Measurements from ENCODE around the gene PANX1. TPM values are rescaled to one million over a fixed set of nuclear protein-coding genes. Genes with fewer than 3 reads are reported as not detected.

The PANX1 gene
- total and polyA plus RNA-seq, 10 of the 15 experiments (the other 5 are each of a cell fraction or from before 2014, with no cell fraction given): 3.3 to 18.7 (median 14.4) TPM

DNA sequence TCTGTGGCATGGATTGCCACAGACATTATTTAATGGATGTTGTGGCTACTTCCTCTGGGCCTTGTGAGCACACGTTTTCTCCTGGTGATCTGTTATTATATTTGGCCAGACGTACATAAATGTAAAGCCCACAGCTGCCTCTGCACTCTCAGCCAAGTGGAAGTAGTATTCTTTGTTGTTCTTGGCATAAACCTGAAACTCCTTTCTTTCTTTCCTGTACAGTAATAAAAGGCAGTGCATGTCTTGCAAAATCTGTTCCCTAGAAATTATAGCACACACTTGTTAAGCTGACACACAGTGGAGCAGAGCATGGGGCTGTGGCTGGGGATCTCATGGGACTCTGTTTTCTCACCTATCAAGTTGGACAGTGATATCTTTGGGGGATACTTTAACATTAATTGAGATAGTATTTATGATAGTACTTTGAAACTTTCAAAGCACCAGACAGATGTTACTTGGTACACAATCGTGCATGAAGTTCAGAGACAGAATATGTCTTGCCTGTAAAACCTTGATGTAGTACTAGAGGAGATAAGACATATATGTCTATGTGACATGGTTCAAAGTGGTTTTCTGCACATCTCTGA, 20.9 kb downstream of the PANX1 start:
- POLR2A ChIA-PET: no interaction called here
- SMC1A ChIA-PET (ENCODE audit: uncharacterized antibody, unreplicated experiment): no interaction called here
- H3K36me3 ChIP-seq (ENCODE audit: control insufficient read depth in 2 of 2, insufficient read depth in 2 of 2, low read length in 1 of 2): peaks cover 5 to 7% of the 10 kb centered on the region in 2 experiments
- ATAC-seq (no peak), FAIRE-seq (no peak), DNase-seq (ENCODE audit: low read depth, low spot score) (no peak)
- CTCF ChIA-PET: no interaction called here
- no peaks in the 10 kb centered on the region for H3K9me3 ChIP-seq (replicated peaks; ENCODE audit: control insufficient read depth, insufficient read depth, low read length)
- H3K4me3 ChIP-seq: no peak overlapping the region
- 81% methylated on average over 3 of the region's 3 CpGs for WGBS (ENCODE audit: insufficient coverage, insufficient replicate concordance, low lambda C conversion rate, missing lambda C conversion rate)
- intact Hi-C loops (cut with micrococcal nuclease; ENCODE audit: unreplicated experiment): no loop called here
- H3K9ac ChIP-seq (ENCODE audit: control insufficient read depth, insufficient read depth, low read length): no peak overlapping the region
- TF ChIP-seq IRF3 (IDR thresholded peaks at IDR 0.05) (no peak), HDGF (IDR thresholded peaks at IDR 0.05) (no peak), RUNX3 (IDR thresholded peaks at IDR 0.05; ENCODE audit: low read length) (no peak), MYB (IDR thresholded peaks at IDR 0.05; ENCODE audit: borderline replicate concordance, low read depth, low read length) (no peak), KDM1A (IDR thresholded peaks at IDR 0.05; ENCODE audit: borderline replicate concordance) (no peak), RELB (IDR thresholded peaks at IDR 0.05; ENCODE audit: low read depth) (no peak), ZNF687 (IDR thresholded peaks at IDR 0.05) (no peak), MLLT1 (IDR thresholded peaks at IDR 0.05) (no peak), FOS (IDR thresholded peaks at IDR 0.05; ENCODE audit: borderline replicate concordance, extremely low read depth, insufficient read length) (no peak), KAT2A (conservative IDR thresholded peaks at IDR 0.05; ENCODE audit: control insufficient read depth, low read depth, low read length) (no peak), IKZF2 (IDR thresholded peaks at IDR 0.05) (no peak)
- TF ChIP-seq, protein P1, sequence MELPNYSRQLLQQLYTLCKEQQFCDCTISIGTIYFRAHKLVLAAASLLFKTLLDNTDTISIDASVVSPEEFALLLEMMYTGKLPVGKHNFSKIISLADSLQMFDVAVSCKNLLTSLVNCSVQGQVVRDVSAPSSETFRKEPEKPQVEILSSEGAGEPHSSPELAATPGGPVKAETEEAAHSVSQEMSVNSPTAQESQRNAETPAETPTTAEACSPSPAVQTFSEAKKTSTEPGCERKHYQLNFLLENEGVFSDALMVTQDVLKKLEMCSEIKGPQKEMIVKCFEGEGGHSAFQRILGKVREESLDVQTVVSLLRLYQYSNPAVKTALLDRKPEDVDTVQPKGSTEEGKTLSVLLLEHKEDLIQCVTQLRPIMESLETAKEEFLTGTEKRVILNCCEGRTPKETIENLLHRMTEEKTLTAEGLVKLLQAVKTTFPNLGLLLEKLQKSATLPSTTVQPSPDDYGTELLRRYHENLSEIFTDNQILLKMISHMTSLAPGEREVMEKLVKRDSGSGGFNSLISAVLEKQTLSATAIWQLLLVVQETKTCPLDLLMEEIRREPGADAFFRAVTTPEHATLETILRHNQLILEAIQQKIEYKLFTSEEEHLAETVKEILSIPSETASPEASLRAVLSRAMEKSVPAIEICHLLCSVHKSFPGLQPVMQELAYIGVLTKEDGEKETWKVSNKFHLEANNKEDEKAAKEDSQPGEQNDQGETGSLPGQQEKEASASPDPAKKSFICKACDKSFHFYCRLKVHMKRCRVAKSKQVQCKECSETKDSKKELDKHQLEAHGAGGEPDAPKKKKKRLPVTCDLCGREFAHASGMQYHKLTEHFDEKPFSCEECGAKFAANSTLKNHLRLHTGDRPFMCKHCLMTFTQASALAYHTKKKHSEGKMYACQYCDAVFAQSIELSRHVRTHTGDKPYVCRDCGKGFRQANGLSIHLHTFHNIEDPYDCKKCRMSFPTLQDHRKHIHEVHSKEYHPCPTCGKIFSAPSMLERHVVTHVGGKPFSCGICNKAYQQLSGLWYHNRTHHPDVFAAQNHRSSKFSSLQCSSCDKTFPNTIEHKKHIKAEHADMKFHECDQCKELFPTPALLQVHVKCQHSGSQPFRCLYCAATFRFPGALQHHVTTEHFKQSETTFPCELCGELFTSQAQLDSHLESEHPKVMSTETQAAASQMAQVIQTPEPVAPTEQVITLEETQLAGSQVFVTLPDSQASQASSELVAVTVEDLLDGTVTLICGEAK (IDR thresholded peaks at IDR 0.05; ENCODE audit: borderline replicate concordance): no peak
- H4K20me1 ChIP-seq (ENCODE audit: control insufficient read depth, insufficient read depth): no peaks in the 10 kb centered on the region
- no peak overlapping the region for H2AFZ ChIP-seq (ENCODE audit: control insufficient read depth, low read depth, low read length)
- BruUV-seq (replicated peaks): no TSS peak
- no peaks in the 10 kb centered on the region for H3K27me3 ChIP-seq (replicated peaks in 1 of 2; ENCODE audit: control insufficient read depth in 2 of 2, insufficient read depth in 2 of 2, low read length in 1 of 2)
- RAD21 ChIA-PET (ENCODE audit: unreplicated experiment): no interaction called here
- H3K27ac ChIP-seq (ENCODE audit: control insufficient read depth, insufficient read depth): no peak overlapping the region
- in situ Hi-C loops (cut with MboI): no loop called here
- H3K4me2 ChIP-seq (ENCODE audit: control insufficient read depth, insufficient read depth): no peak overlapping the region
- peaks cover 21% of the 10 kb centered on the region for H3K79me2 ChIP-seq (ENCODE audit: control insufficient read depth, insufficient read depth, low read length)
- peaks cover 16% of the 10 kb centered on the region for H3K4me1 ChIP-seq (ENCODE audit: control insufficient read depth, insufficient read depth, low read length)
